DND-41 (cell line): ENCODE results near the gene IL6R.

Experiments
- EZH2 ChIP-seq: IDR thresholded peaks from 3 replicates; pipeline ENCODE4 v1.6.1; 2012; ENCODE audit warnings: borderline replicate concordance, low read depth, mild to moderate bottlenecking, moderate library complexity, low read length, inconsistent platforms; ENCODE audit not compliant: severe bottlenecking
- TF ChIP-seq, protein P1 (sequence below): IDR thresholded peaks from 2 replicates; pipeline ENCODE4 v1.5.1; 2012; ENCODE audit warnings: borderline replicate concordance, low read length, moderate library complexity, mild to moderate bottlenecking; ENCODE audit not compliant: poor library complexity, severe bottlenecking; ENCODE audit errors: extremely low read depth

DNA sequence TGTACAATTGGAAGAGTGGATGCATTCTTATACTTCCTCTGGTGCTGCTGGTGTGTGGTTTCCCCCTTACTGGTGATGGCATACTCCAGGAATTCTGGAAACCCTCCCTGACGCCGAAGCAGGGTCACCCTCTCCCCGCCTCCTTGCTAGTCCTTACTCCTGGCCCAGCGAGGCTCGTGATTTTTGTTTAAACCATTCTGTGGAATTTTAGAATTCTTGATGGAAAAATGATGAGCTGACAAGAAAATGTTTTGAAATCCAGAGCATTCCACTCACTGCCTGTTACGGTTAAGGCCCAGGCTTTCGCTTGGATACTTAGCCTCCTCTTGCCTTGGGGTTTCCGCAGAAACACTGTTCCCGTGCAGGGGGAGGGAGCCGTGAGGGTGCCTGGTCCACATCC, 41.1 kb downstream of the IL6R start:
- TF ChIP-seq, protein P1, sequence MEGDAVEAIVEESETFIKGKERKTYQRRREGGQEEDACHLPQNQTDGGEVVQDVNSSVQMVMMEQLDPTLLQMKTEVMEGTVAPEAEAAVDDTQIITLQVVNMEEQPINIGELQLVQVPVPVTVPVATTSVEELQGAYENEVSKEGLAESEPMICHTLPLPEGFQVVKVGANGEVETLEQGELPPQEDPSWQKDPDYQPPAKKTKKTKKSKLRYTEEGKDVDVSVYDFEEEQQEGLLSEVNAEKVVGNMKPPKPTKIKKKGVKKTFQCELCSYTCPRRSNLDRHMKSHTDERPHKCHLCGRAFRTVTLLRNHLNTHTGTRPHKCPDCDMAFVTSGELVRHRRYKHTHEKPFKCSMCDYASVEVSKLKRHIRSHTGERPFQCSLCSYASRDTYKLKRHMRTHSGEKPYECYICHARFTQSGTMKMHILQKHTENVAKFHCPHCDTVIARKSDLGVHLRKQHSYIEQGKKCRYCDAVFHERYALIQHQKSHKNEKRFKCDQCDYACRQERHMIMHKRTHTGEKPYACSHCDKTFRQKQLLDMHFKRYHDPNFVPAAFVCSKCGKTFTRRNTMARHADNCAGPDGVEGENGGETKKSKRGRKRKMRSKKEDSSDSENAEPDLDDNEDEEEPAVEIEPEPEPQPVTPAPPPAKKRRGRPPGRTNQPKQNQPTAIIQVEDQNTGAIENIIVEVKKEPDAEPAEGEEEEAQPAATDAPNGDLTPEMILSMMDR: no peak
- TF ChIP-seq EZH2: no peak
